IMR-90 (cell line): ENCODE results near the gene PDGFD. TPM values are rescaled to one million over a fixed set of nuclear protein-coding genes. Genes with fewer than 3 reads are reported as not detected.

Experiments
- ATAC-seq: fragments of 200-7000 bp; cut with Tn5 transposase; 2 replicates; pipeline ENCODE4 v1.9.1; 2020; ENCODE audit warnings: low read depth, mild to moderate bottlenecking, moderate library complexity
- BruUV-seq: library from RNA; stranded (reverse); fragments of 400-500 nt; replicated peaks from 2 replicates; lab custom pipeline; 2021; lab: Mats Ljungman, UMichigan
- CTCF ChIA-PET: fragments of 300-600 bp; formaldehyde crosslinking; extraction: SDS; loops from one replicate; lab custom pipeline; 2021; ENCODE audit warnings: antibody characterized with exemption; lab: Yijun Ruan, JAX
- POLR2A ChIA-PET: fragments of 300-600 bp; sonication (Branson Sonifier 250); formaldehyde crosslinking; loops from one replicate; lab custom pipeline; 2022; ENCODE audit warnings: antibody characterized with exemption; ENCODE audit not compliant: unreplicated experiment; lab: Charles Lee
- DNase-seq: peaks from one replicate; pipeline ENCODE4 v3.0.0; 2013
- H2AFZ ChIP-seq: replicated peaks from 2 replicates; pipeline ENCODE3; 2013; ENCODE audit warnings: low read length, mild to moderate bottlenecking; ENCODE audit not compliant: poor library complexity
- H2AK5ac ChIP-seq: 2 replicates; pipeline ENCODE4 v1.6.1; 2013; ENCODE audit warnings: low read depth, low read length, inconsistent platforms
- H2AK9ac ChIP-seq: replicated peaks from 2 replicates; pipeline ENCODE3; 2013; ENCODE audit warnings: mild to moderate bottlenecking, low read depth, low read length, moderate library complexity; ENCODE audit not compliant: poor library complexity
- H2BK120ac ChIP-seq: 2 replicates; pipeline ENCODE4 v1.6.1; 2013; ENCODE audit warnings: low read depth, low read length, inconsistent platforms
- H2BK15ac ChIP-seq: 3 replicates; pipeline ENCODE4 v1.6.1; 2013; ENCODE audit warnings: low read depth, low read length, inconsistent platforms
- H2BK20ac ChIP-seq: 2 replicates; pipeline ENCODE4 v1.6.1; 2013; ENCODE audit warnings: low read depth, mild to moderate bottlenecking, inconsistent platforms, low read length, moderate library complexity
- H2BK5ac ChIP-seq: 2 replicates; pipeline ENCODE4 v1.6.1; 2013; ENCODE audit warnings: mild to moderate bottlenecking, low read depth, low read length, inconsistent platforms; ENCODE audit not compliant: poor library complexity, severe bottlenecking
- H3K14ac ChIP-seq: replicated peaks from 2 replicates; pipeline ENCODE4 v1.6.1; 2013; ENCODE audit warnings: low read depth, low read length, inconsistent platforms
- H3K18ac ChIP-seq: 2 replicates; pipeline ENCODE4 v1.6.1; 2013; ENCODE audit warnings: low read depth, low read length, control low read depth
- H3K23ac ChIP-seq: 2 replicates; pipeline ENCODE4 v1.6.1; 2013; ENCODE audit warnings: low read depth, low read length, inconsistent platforms
- H3K27ac ChIP-seq: 2 replicates; pipeline ENCODE4 v1.5.1; 2013; ENCODE audit warnings: mild to moderate bottlenecking, control low read depth, low read length; ENCODE audit not compliant: insufficient read depth
- H3K27me3 ChIP-seq: 2 replicates; pipeline ENCODE4 v1.6.1; 2013; ENCODE audit warnings: low read length; ENCODE audit not compliant: control insufficient read depth, insufficient read depth
- H3K36me3 ChIP-seq: 2 replicates; pipeline ENCODE4 v1.6.1; 2013; ENCODE audit warnings: low read length, mixed read lengths; ENCODE audit not compliant: control insufficient read depth, insufficient read depth
- H3K4ac ChIP-seq: 2 replicates; pipeline ENCODE4 v1.6.1; 2013; ENCODE audit warnings: low read depth, low read length, inconsistent platforms
- H3K4me1 ChIP-seq: 2 replicates; pipeline ENCODE4 v1.6.1; 2013; ENCODE audit warnings: low read length, mixed read lengths; ENCODE audit not compliant: control insufficient read depth, insufficient read depth
- H3K4me2 ChIP-seq: 2 replicates; pipeline ENCODE4 v1.6.1; 2013; ENCODE audit warnings: low read depth, mild to moderate bottlenecking, control low read depth, low read length, moderate library complexity
- H3K4me3 ChIP-seq: 2 replicates; pipeline ENCODE4 v1.5.1; 2013; ENCODE audit warnings: low read depth, mild to moderate bottlenecking, control low read depth, low read length, moderate library complexity; ENCODE audit not compliant: insufficient read depth
- H3K56ac ChIP-seq: 2 replicates; pipeline ENCODE4 v1.6.1; 2013; ENCODE audit warnings: low read length, inconsistent platforms; ENCODE audit not compliant: insufficient read depth; ENCODE audit errors: extremely low read depth
- H3K79me1 ChIP-seq, 2 experiments: 2 replicates each; pipeline ENCODE4 v1.6.1; 2013; ENCODE audit warnings: low read length in 2 of 2, inconsistent platforms in 1 of 2, low read depth in 1 of 2
- H3K9ac ChIP-seq: 2 replicates; pipeline ENCODE4 v1.6.1; 2013; ENCODE audit warnings: low read depth, low read length, control low read depth
- H3K9me1 ChIP-seq: 2 replicates; pipeline ENCODE4 v1.6.1; 2013; ENCODE audit warnings: low read length, inconsistent platforms; ENCODE audit not compliant: insufficient read depth
- H3K9me3 ChIP-seq: 2 replicates; pipeline ENCODE4 v1.6.1; 2013; ENCODE audit warnings: low read length; ENCODE audit not compliant: control insufficient read depth, insufficient read depth
- H4K20me1 ChIP-seq: 2 replicates; pipeline ENCODE4 v1.6.1; 2013; ENCODE audit warnings: low read length, inconsistent platforms; ENCODE audit not compliant: insufficient read depth
- H4K5ac ChIP-seq: 2 replicates; pipeline ENCODE4 v1.6.1; 2013; ENCODE audit warnings: mild to moderate bottlenecking, low read depth, low read length, control low read depth
- H4K8ac ChIP-seq, 2 experiments: 2 replicates each; pipeline ENCODE4 v1.6.1; 2013; ENCODE audit warnings: low read depth in 2 of 2, low read length in 2 of 2, control low read depth in 1 of 2, inconsistent platforms in 1 of 2
- H4K91ac ChIP-seq: 2 replicates; pipeline ENCODE4 v1.6.1; 2013; ENCODE audit warnings: low read depth, low read length, inconsistent platforms; ENCODE audit not compliant: insufficient read depth
- BHLHE40 ChIP-seq: fragments of 150-350 bp; IDR thresholded peaks from 2 replicates; pipeline ENCODE4 v1.6.1; 2016; ENCODE audit warnings: mild to moderate bottlenecking, low read depth, low read length
- CEBPB ChIP-seq: IDR thresholded peaks from 2 replicates; pipeline ENCODE4 v1.6.1; 2012; ENCODE audit warnings: low read depth, low read length, improper control_type of control experiment
- CTCF ChIP-seq: conservative IDR thresholded peaks from 2 replicates; pipeline ENCODE4 v1.5.1; 2012; ENCODE audit warnings: mild to moderate bottlenecking, low read depth, low read length, improper control_type of control experiment
- FOS ChIP-seq: fragments of 150-350 bp; IDR thresholded peaks from 2 replicates; pipeline ENCODE4 v1.6.1; 2016; ENCODE audit warnings: low read depth, low read length
- MAFK ChIP-seq: IDR thresholded peaks from 2 replicates; pipeline ENCODE4 v1.6.1; 2012; ENCODE audit warnings: low read depth, low read length, improper control_type of control experiment
- MAZ ChIP-seq: IDR thresholded peaks from 2 replicates; pipeline ENCODE4 v1.6.1; 2012; ENCODE audit warnings: low read depth, mild to moderate bottlenecking, low read length, improper control_type of control experiment, moderate library complexity, borderline replicate concordance
- MXI1 ChIP-seq: IDR thresholded peaks from 2 replicates; pipeline ENCODE4 v1.6.1; 2012; ENCODE audit warnings: low read depth, mild to moderate bottlenecking, low read length, moderate library complexity, borderline replicate concordance
- NFE2L2 ChIP-seq: fragments of 150-350 bp; IDR thresholded peaks from 2 replicates; pipeline ENCODE4 v1.6.1; 2016; ENCODE audit warnings: low read depth, mild to moderate bottlenecking, low read length
- POLR2A ChIP-seq: IDR thresholded peaks from 2 replicates; pipeline ENCODE4 v1.6.1; 2012; ENCODE audit warnings: mild to moderate bottlenecking, low read depth, low read length
- RAD21 ChIP-seq: IDR thresholded peaks from 2 replicates; pipeline ENCODE4 v1.6.1; 2012; ENCODE audit warnings: low read length, improper control_type of control experiment
- RCOR1 ChIP-seq: IDR thresholded peaks from 2 replicates; pipeline ENCODE4 v1.6.1; 2012; ENCODE audit warnings: mild to moderate bottlenecking, low read length, improper control_type of control experiment; ENCODE audit not compliant: insufficient replicate concordance
- RFX5 ChIP-seq: IDR thresholded peaks from 2 replicates; pipeline ENCODE4 v1.8.0; 2012; ENCODE audit warnings: low read depth, mild to moderate bottlenecking, low read length, moderate library complexity
- SMC3 ChIP-seq: fragments of 150-350 bp; IDR thresholded peaks from 2 replicates; pipeline ENCODE4 v1.6.1; 2016; ENCODE audit warnings: low read depth, mild to moderate bottlenecking, antibody characterized with exemption, low read length, moderate library complexity
- WGBS, 2 experiments: methylation state at CpG; one replicate each; pipeline versions ENCODE4 v1.1.5 to v1.1.7; 2013; ENCODE audit warnings: missing lambda C conversion rate in 2 of 2; ENCODE audit not compliant: insufficient read length in 1 of 2; ENCODE audit errors: extremely low coverage in 2 of 2; 5-methylcytosine and 5-hydroxymethylcytosine counted together
- dilution Hi-C: fragments of 300-500 bp; cut with HindIII; formaldehyde crosslinking; loops from one replicate; pipeline ENCODE4 v1.14.3; 2018; ENCODE audit warnings: low sequenced_read_pairs; ENCODE audit not compliant: unreplicated experiment
- in situ Hi-C: fragments of 300-500 bp; cut with MboI; formaldehyde crosslinking; loops from 3 replicates; pipeline ENCODE4 v1.14.3; 2019; ENCODE audit warnings: low sequenced_read_pairs, inconsistent platforms, mixed read lengths
- intact Hi-C: fragments of 100-400 bp; cut with micrococcal nuclease; formaldehyde crosslinking; loops from 2 replicates; pipeline ENCODE4 v1.10.0; 2022
- polyA plus RNA-seq, 3 experiments: library from polyadenylated mRNA; depleted of rRNA; stranded (reverse); fragments of >200 nt; gene quantifications; 2 replicates each; pipeline ENCODE4 v1.2.3, GENCODE V29; 2012; ENCODE audit warnings: low replicate concordance in 1 of 3
- total RNA-seq: library from RNA; depleted of rRNA; stranded (reverse); fragments of >200 nt; gene quantifications from 2 replicates; pipeline ENCODE4 v1.2.3, GENCODE V29; 2012
- TF ChIP-seq, protein P1 (sequence below): fragments of 150-350 bp; IDR thresholded peaks from 2 replicates; pipeline ENCODE4 v1.6.1; 2017; ENCODE audit warnings: mild to moderate bottlenecking, antibody characterized with exemption, low read length, low read depth
- TF ChIP-seq, protein P2 (sequence below): fragments of 150-350 bp; IDR thresholded peaks from 2 replicates; pipeline ENCODE4 v1.6.1; 2016; ENCODE audit warnings: low read depth, mild to moderate bottlenecking, low read length, moderate library complexity, borderline replicate concordance

PDGFD gene
- total and polyA plus RNA-seq, 2 of the 4 experiments (the other 2 are of a cell fraction) = 2.1 to 3.0 TPM

GRCh38 chr11:104154296-104154695 is 9.7 kb downstream of the PDGFD start:
- intact Hi-C loops = no loop called here
- peaks cover 3% of the 10 kb centered on the region for H3K9me3 ChIP-seq
- H3K14ac ChIP-seq = no peak overlapping the region
- H2BK5ac ChIP-seq = no peak overlapping the region
- H2BK20ac ChIP-seq = no peak overlapping the region
- no peaks in the 10 kb centered on the region for H4K20me1 ChIP-seq
- H3K36me3 ChIP-seq = no peaks in the 10 kb centered on the region
- no peak overlapping the region for H2BK120ac ChIP-seq
- DNase-seq (no peak), ATAC-seq (no peak)
- POLR2A ChIA-PET = no interaction called here
- dilution Hi-C loops = no loop called here
- no peak overlapping the region for H3K27ac ChIP-seq
- no peaks in the 10 kb centered on the region for H3K27me3 ChIP-seq
- no peaks in the 10 kb centered on the region for H3K79me1 ChIP-seq
- TF ChIP-seq POLR2A = no peak
- TF ChIP-seq CTCF = no peak
- TF ChIP-seq RCOR1 = no peak
- no peak for TF ChIP-seq MAFK
- no peak for TF ChIP-seq MAZ
- TF ChIP-seq SMC3 = no peak
- TF ChIP-seq MXI1 = no peak
- no peak for TF ChIP-seq BHLHE40
- no peak for TF ChIP-seq RAD21
- TF ChIP-seq, protein P1, sequence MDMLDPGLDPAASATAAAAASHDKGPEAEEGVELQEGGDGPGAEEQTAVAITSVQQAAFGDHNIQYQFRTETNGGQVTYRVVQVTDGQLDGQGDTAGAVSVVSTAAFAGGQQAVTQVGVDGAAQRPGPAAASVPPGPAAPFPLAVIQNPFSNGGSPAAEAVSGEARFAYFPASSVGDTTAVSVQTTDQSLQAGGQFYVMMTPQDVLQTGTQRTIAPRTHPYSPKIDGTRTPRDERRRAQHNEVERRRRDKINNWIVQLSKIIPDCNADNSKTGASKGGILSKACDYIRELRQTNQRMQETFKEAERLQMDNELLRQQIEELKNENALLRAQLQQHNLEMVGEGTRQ = no peak
- TF ChIP-seq FOS = no peak
- no peak for TF ChIP-seq RFX5
- TF ChIP-seq CEBPB = no peak
- TF ChIP-seq, protein P2, sequence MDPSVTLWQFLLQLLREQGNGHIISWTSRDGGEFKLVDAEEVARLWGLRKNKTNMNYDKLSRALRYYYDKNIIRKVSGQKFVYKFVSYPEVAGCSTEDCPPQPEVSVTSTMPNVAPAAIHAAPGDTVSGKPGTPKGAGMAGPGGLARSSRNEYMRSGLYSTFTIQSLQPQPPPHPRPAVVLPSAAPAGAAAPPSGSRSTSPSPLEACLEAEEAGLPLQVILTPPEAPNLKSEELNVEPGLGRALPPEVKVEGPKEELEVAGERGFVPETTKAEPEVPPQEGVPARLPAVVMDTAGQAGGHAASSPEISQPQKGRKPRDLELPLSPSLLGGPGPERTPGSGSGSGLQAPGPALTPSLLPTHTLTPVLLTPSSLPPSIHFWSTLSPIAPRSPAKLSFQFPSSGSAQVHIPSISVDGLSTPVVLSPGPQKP = no peak
- no peak for TF ChIP-seq NFE2L2
- H2BK15ac ChIP-seq = no peak overlapping the region
- CTCF ChIA-PET = no interaction called here
- H3K4ac ChIP-seq = no peak overlapping the region
- in situ Hi-C loops = no loop called here
- no peak overlapping the region for H2AK9ac ChIP-seq
- H2AFZ ChIP-seq = no peak overlapping the region
- no peak overlapping the region for H3K23ac ChIP-seq
- H3K4me2 ChIP-seq = no peak overlapping the region
- no peak overlapping the region for H4K5ac ChIP-seq
- WGBS, 2 experiments = no CpG with 5 or more reads among the region's 7 CpGs
- H3K4me1 ChIP-seq = no peaks in the 10 kb centered on the region
- H3K9me1 ChIP-seq = no peaks in the 10 kb centered on the region
- H3K9ac ChIP-seq = no peak overlapping the region
- H2AK5ac ChIP-seq = no peak overlapping the region
- H3K56ac ChIP-seq = no peak overlapping the region; the same call in 1 of the 2 replicates
- BruUV-seq = no TSS peak
- no peak overlapping the region for H4K91ac ChIP-seq
- no peak overlapping the region for H3K18ac ChIP-seq
- H4K8ac ChIP-seq = no peak overlapping the region
- no peak overlapping the region for H3K4me3 ChIP-seq
